Activated CD8-positive, alpha-beta memory T cell treated with anti-CD3 and anti-CD28 coated beads for 48 hours (primary cell): ENCODE measurements around the gene TRPC4.

ENCODE experiments used
- DNase-seq, 3 experiments: peaks; one replicate each; pipeline ENCODE4 v3.0.0-alpha.2; 2020; ENCODE audit warnings: low read depth in 2 of 3, low spot score in 2 of 3

The TRPC4 gene

GRCh38 chr13:37729876-37730275, 139.7 kb downstream of the TRPC4 start:
- DNase-seq: no peak

- DNase-seq: no peak
Observed at GRCh38 chr13:37716420-37717195, 153.0 kb downstream of the TRPC4 start.

- no peak for DNase-seq
Observed at GRCh38 chr13:37715606-37716015, 154.0 kb downstream of the TRPC4 start.

- no peak for DNase-seq
Observed at GRCh38 chr13:37709318-37709717, 160.3 kb downstream of the TRPC4 start.

GRCh38 chr13:37707739-37708500, 161.7 kb downstream of the TRPC4 start:
- DNase-seq: no peak

- no peak for DNase-seq
Observed at GRCh38 chr13:37706041-37706440, 163.5 kb downstream of the TRPC4 start.

- no peak for DNase-seq
Observed at GRCh38 chr13:37701972-37702371, 167.6 kb downstream of the TRPC4 start.

GRCh38 chr13:37701306-37701705, 168.3 kb downstream of the TRPC4 start:
- DNase-seq: no peak

- no peak for DNase-seq
Observed at GRCh38 chr13:37700887-37701286, 168.7 kb downstream of the TRPC4 start.

GRCh38 chr13:37695200-37695599, 174.4 kb downstream of the TRPC4 start:
- no peak for DNase-seq

GRCh38 chr13:37690361-37690760, 179.2 kb downstream of the TRPC4 start:
- DNase-seq: no peak

GRCh38 chr13:37686501-37686900, 183.1 kb downstream of the TRPC4 start:
- DNase-seq: no peak

- no peak for DNase-seq
Observed at GRCh38 chr13:37685206-37685605, 184.4 kb downstream of the TRPC4 start.

- no peak for DNase-seq
Observed at GRCh38 chr13:37682496-37682895, 187.1 kb downstream of the TRPC4 start.

GRCh38 chr13:37681281-37682032, 188.1 kb downstream of the TRPC4 start:
- no peak for DNase-seq

GRCh38 chr13:37680137-37680536, 189.4 kb downstream of the TRPC4 start:
- DNase-seq: no peak

GRCh38 chr13:37679043-37679442, 190.5 kb downstream of the TRPC4 start:
- DNase-seq: no peak

- no peak for DNase-seq
Observed at GRCh38 chr13:37669845-37670244, 199.7 kb downstream of the TRPC4 start.

- no peak for DNase-seq
Observed at GRCh38 chr13:37667702-37668101, 201.9 kb downstream of the TRPC4 start.

GRCh38 chr13:37666036-37666435, 203.5 kb downstream of the TRPC4 start:
- DNase-seq: no peak

- no peak for DNase-seq
Observed at GRCh38 chr13:37665420-37665819, 204.2 kb downstream of the TRPC4 start.

- DNase-seq: no peak
Observed at GRCh38 chr13:37663724-37664123, 205.8 kb downstream of the TRPC4 start.
